Mucosa of gallbladder (tissue), 1 donor: ENCODE data around the gene MTRFR. TPM values are rescaled to one million over a fixed set of nuclear protein-coding genes. Genes with fewer than 3 reads are reported as not detected.
"Not testable (repeated sequence)": the region's sequence is repeated elsewhere in the genome, so short reads cannot be mapped to it uniquely, and the experiment has no call there.

Experiments
- DNase-seq: peaks from one replicate; pipeline ENCODE4 v3.0.0-alpha.2; 2020; ENCODE audit warnings: low spot score
- total RNA-seq: library from RNA; stranded (reverse); gene quantifications from one replicate; pipeline ENCODE4 v1.2.1, GENCODE V29; 2021
- donor health status: DM: no; HTN: no; CAD: no.

Gene MTRFR
- total RNA-seq: 14.0 TPM

GRCh38 chr12:123232807-123233504 lies at the start of gene MTRFR, which contains the start of gene MPHOSPH9:
MTRFR (plus strand) TSS chr12:123233436; CDS start chr12:123253675, 20,239 bp downstream.
MPHOSPH9 (minus strand) TSS chr12:123233141; CDS start chr12:123230364, 2,777 bp downstream.
- peak; percentile 99 for DNase-seq

GRCh38 chr12:123187637-123188036 lies 45.6 kb upstream of the MTRFR start:
- DNase-seq: no peak

DNA sequence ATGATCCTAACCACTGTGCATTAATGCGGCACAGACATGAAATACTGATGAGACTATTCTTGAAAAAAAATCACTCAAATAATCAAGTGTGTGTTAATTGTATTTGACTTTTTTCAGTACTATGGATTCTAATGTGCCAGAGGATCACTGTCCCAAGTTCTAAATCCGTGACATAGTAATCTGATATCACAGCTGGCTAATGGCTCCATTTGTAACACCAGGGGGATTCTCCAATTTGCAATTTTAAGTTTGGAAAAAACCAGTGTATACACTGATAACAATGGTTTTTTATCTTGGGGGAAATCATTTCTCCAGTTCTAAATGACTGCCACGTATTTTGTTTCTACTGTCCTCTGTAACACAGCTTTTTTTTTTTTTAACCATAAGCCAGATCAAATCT lies 33.3 kb upstream of the MTRFR start:
- DNase-seq: no peak

DNA sequence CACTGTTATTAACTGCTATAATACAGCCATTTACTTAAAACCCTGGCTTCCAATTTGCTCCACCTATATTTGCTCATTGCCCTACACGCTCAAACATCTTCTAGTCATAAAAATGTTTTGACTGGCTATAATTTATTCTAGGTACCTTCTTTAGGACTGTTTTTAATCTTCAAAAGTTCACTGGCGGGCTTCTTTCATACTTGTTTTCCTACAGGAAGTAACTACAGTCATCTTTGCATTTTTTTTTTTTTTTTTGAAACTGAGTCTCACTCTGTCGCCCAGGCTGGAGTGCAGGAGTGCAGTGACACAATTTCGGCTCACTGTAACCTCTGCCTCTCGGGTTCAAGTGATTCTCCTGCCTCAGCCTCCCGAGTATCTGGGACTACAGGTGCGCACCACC lies 32.8 kb upstream of the MTRFR start:
- no peak for DNase-seq

DNA sequence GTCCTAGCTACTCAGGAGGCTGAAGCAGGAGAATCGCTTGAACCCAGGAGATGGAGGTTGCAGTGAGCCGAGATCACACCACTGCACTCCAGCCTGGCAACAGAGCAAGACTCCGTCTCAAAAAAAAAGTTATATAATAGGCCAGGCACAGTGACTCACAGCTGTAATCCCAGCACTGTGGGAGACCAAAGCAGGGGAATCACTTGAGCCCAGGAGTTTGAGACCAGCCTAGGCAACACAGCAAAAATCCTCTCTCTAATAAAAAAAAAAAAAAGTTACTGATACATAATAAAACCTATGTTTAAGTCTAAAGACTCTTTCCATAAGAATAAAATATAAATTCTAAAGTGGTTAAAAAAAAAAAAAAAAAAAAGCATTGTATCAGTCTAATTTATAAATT lies 26.4 kb upstream of the MTRFR start:
- not testable (repeated sequence) for DNase-seq

DNA sequence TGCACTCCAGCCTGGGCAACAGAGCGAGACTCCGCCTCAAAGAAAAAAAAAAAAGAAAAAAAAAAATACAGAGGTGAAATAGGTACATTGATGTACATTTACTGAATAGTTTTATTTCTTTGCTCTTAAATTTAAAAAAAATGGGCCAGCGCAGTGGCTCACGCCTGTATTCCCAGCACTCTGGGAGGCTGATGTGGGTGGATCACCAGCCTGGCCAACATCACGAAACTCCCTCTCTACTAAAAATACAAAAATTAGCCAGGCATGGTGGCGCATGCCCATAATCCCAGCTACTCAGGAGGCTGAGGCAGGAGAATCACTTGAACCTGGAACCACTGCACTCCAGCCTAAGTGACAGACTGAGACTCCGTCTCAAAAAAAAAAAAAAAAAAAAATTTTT lies 25.4 kb upstream of the MTRFR start:
- not testable (repeated sequence) for DNase-seq

GRCh38 chr12:123223241-123223668 lies 10.0 kb upstream of the MTRFR start:
- no peak for DNase-seq

DNA sequence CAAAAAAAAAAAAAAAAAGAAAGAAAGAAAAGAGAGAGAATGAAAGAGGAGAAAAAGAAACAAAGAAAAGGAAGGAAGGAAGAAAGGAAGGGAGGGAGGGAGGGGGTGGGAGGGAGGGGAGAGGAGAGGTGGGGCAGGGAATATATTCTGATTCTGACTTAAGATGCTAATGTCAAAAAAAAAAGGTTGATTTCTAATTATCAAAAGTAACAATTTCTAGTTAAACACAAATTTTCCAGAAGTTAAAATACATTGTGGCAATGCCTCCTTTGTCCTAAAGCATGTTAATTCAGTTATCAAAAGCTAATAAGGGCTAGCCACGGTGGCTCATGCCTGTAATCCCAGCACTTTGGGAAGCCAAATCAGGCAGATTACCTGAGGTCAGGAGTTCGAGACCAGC lies 7.8 kb upstream of the MTRFR start:
- no peak for DNase-seq

GRCh38 chr12:123227581-123228258 lies 5.5 kb upstream of the MTRFR start:
- no peak for DNase-seq

DNA sequence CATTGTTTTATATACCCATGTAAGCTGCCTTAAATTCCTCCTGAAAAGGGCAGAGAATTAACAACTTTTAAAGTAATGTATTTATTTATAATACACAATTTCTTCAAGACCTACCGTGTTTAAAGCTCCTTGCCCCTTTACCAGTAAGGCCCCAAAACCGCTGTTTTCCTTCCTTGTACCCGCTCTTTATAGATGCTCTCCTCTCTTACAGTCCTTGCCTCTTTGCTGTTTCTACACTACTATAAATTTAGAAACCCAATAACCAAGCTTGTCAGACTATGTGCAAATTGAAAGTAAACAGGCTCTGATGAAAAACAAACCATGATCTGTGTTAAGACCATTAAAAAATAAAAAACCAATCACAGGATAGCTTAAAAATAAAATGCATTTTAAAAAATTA lies 4.2 kb upstream of the MTRFR start:
- no peak for DNase-seq

GRCh38 chr12:123231931-123232330 lies 1.3 kb upstream of the MTRFR start:
- no peak for DNase-seq

- no peak for DNase-seq
These were observed 797 bp upstream of the MTRFR start for GRCh38 chr12:123232472-123232806.

- DNase-seq: no peak
These were observed 471 bp downstream of the MTRFR start for GRCh38 chr12:123233505-123234308.

GRCh38 chr12:123237646-123238329 lies 4.6 kb downstream of the MTRFR start:
- peak; percentile 62 for DNase-seq

DNA sequence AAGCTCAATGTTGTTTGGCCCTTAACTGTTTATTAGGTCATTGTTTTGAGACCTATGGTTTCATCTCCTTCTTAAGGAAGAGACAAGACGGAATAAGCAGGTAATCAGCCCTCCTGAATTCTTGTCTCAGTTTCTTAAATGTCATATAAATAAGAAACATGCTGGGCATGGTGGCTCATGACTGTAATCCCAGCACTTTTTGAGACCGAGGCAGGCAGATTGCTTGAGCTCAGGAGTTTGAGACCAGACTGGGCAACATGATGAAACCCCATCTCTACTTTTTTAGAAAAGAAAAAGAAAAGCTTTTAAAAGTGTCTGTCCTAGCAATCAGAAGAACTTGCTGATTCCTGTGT lies 5.1 kb downstream of the MTRFR start:
- no peak for DNase-seq

GRCh38 chr12:123238961-123239360 lies 5.7 kb downstream of the MTRFR start:
- DNase-seq: no peak

DNA sequence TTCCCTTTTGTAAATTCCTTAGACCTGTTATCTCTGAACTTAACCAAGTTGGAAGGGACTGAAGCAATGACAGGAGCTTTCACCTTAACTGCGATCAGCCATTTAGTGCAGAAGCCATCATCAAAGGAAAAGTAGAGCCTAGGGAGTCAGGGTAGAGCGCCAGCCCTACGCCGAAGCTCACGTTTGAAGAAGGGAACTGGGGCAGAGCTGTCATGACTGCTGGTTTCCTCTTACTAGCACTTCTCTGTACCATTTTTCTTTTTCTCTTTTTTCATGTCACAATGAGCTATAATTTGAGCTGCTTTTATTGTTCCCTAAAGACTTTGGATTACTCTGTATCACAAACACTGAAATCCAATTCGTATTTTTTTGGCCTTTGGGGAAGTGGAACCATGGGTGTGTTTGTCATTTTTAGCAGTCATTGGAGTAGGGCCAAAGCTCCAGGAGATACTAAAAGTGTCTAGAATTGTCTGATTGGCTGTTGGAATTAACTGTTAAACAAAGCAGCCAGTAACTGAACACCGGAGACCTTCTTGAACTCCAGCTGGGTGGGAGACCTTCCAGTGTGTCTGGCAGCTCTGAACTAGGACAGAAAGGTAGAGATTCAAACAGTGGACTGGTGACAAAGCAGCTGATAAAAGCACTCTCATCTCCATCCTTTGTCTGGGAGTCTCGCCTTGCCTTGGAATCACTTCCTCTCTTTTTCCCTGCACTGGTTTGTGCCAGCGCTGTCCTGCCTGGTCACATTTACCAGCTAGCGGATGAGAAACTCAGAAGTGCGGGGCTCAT lies 9.1 kb downstream of the MTRFR start:
- DNase-seq: no peak

GRCh38 chr12:123243671-123244262 lies 10.5 kb downstream of the MTRFR start:
- DNase-seq: no peak

GRCh38 chr12:123245678-123246077 lies 12.4 kb downstream of the MTRFR start:
- DNase-seq: no peak

DNA sequence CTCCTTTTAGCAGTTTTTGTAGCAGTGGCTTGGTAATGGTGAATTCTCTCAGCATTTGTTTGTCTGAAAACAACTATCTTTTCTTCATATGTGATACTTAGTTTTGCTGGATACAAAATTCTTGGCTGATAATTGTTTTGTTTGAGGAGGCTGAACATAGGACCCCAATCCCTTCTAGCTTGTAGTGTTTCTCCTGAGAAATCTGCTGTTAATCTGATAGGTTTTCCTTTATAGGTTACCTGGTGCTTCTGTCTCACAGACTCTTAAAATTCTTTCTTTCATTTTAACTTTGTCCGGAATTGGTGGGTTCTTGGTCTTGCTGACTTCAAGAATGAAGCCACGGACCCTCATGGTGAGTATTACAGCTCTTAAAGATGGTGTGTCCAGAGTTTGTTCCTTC lies 14.9 kb downstream of the MTRFR start:
- DNase-seq: not testable (repeated sequence)
